Measurements from ENCODE around the gene FUT1.

GRCh38 chr19:48760504-48761205, 8.2 kb upstream of the FUT1 start:
- TF ChIP-seq CTCF (IDR thresholded peaks at IDR 0.05): no peak
- TF ChIP-seq POLR2A (IDR thresholded peaks at IDR 0.05; ENCODE audit: low read depth): no peak
- TF ChIP-seq POLR2AphosphoS5 (IDR thresholded peaks at IDR 0.05): no peak
- no peak for TF ChIP-seq EP300 (IDR thresholded peaks at IDR 0.05)
